ENCODE data around the gene NDUFB8.
A peak's percentile ranks its signal among the peaks of the same experiment; 100 is the strongest.

NDUFB8 gene

GRCh38 chr10:100506596-100507356 lies 22.9 kb downstream of the NDUFB8 start:
- no peak for DNase-seq

GRCh38 chr10:100505164-100505563 lies 24.5 kb downstream of the NDUFB8 start:
- DNase-seq: no peak

- DNase-seq: no peak
Observed at GRCh38 chr10:100504096-100504495, 25.6 kb downstream of the NDUFB8 start.

GRCh38 chr10:100502926-100503494 lies 26.7 kb downstream of the NDUFB8 start:
- DNase-seq: no peak

- DNase-seq: no peak
Observed at GRCh38 chr10:100501423-100501822, 28.2 kb downstream of the NDUFB8 start.

- no peak for DNase-seq
Observed at GRCh38 chr10:100498059-100498458, 31.6 kb downstream of the NDUFB8 start.

GRCh38 chr10:100496567-100496966 lies 33.1 kb downstream of the NDUFB8 start:
- no peak for DNase-seq

- no peak for DNase-seq
Observed at GRCh38 chr10:100490531-100490930, 39.1 kb downstream of the NDUFB8 start.

GRCh38 chr10:100489396-100489795 lies 40.3 kb downstream of the NDUFB8 start:
- DNase-seq: no peak

- no peak for DNase-seq
Observed at GRCh38 chr10:100487529-100487928, 42.1 kb downstream of the NDUFB8 start.

- no peak for DNase-seq
Observed at GRCh38 chr10:100485801-100486495, 43.7 kb downstream of the NDUFB8 start.

GRCh38 chr10:100485366-100485765 lies 44.3 kb downstream of the NDUFB8 start:
- no peak for DNase-seq

- DNase-seq: no peak
Observed at GRCh38 chr10:100483876-100484666, 45.6 kb downstream of the NDUFB8 start.

- DNase-seq: no peak
Observed at GRCh38 chr10:100482834-100483185, 46.9 kb downstream of the NDUFB8 start.

GRCh38 chr10:100482181-100482833 lies 47.4 kb downstream of the NDUFB8 start:
- DNase-seq: no peak

- peak; percentile 75 for DNase-seq
Observed at GRCh38 chr10:100481462-100482081, 48.1 kb downstream of the NDUFB8 start.

- no peak for DNase-seq
Observed at GRCh38 chr10:100480002-100480401, 49.7 kb downstream of the NDUFB8 start.

GRCh38 chr10:100479037-100479436 lies 50.6 kb downstream of the NDUFB8 start:
- DNase-seq: no peak

- no peak for DNase-seq
Observed at GRCh38 chr10:100477970-100478369, 51.7 kb downstream of the NDUFB8 start.
